GM18502 (cell line): ENCODE results near the gene MYO7A.

ENCODE experiments used
- ATAC-seq: cut with Tn5 transposase; IDR thresholded peaks from one replicate; pipeline ENCODE4 v1.9.1; 2021; ENCODE audit warnings: mild to moderate bottlenecking; ENCODE audit not compliant: unreplicated experiment, poor library complexity

Gene MYO7A

GRCh38 chr11:77110836-77111235 lies 17.2 kb upstream of the MYO7A start:
- no peak for ATAC-seq

DNA sequence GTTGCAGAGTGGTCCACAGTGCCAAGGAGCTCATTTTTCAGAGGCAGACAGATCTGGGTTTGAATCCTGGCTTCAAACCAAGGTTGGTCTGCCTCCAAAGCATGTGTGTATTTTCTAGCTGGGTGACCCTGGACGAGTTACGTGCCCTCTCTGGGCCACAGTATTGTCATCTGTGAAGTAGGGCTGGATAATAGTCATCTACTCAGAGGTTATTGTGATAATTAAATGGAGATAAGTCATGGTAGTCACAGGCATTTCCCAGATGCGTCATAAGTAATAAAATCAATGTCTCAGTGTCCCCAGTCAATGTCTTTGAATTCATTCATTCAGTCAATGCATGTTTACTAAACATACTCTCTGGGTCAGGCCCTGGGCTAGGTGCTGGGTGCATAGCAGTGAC lies 16.8 kb upstream of the MYO7A start:
- no peak for ATAC-seq

GRCh38 chr11:77111946-77112345 lies 16.1 kb upstream of the MYO7A start:
- no peak for ATAC-seq

- no peak for ATAC-seq
Measured at GRCh38 chr11:77112641-77113381, 15.2 kb upstream of the MYO7A start.

DNA sequence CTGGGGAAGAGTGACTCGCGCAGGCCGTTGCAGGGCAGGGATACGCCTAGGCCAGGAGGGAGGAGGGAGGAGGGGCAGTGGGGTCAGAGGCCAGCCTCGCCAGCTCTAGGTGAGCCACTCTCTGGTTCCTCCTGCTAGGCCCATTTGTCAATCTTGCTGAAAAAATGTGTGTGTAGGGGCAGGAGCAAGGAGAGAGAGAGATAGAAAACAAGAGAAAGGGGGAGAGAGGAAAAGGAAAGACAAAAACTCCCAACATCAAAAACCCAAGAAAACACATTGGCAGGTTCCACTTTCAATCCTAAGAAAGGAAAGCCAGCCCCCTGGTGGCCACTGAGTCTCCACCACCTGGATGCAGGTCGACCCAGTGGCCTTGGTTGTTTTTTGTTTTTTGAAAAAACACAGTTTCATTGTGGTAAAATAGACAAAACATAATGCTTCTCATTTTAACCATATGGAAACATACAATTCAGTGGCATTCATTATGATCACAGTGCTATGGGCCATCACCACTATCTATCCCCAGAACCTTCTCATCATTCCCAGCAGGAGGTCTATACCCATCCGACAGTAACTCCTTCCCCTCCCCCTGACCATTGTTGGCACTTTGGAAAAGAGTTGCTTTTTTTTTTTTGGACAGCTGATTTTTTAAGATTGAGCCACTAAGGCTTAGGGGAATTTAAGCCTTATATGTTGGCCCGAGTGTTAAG lies 14.5 kb upstream of the MYO7A start:
- no peak for ATAC-seq

DNA sequence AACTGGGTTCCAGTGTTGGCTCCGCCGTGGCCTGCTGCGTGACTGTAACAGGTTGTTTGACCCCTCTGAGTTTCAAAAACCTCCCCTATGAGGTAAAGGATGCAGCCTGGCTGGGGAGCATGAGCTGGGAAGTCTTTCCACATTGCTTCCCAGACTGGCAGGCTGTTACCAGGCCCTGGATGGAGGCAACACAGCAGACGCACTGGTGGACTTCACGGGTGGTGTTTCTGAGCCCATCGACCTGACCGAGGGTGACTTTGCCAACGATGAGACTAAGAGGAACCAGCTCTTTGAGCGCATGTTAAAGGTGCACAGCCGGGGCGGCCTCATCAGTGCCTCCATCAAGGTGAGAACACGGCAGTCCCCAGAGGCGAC lies 14.0 kb upstream of the MYO7A start:
- ATAC-seq = no peak

DNA sequence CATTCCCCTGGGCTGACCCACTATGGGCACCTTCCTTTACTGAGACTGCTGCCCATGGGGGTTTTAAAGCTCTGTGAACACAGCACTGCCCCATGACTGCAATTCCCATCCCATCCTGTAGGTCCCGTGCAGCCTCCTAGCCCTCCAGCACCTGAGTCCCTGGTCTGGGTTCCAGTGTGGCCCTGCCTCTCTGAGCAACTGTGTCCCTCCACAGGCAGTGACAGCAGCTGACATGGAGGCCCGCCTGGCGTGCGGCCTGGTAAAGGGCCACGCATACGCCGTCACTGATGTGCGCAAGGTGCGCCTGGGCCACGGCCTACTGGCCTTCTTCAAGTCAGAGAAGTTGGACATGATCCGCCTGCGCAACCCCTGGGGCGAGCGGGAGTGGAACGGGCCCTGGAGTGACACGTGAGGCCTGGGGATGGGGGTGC lies 12.8 kb upstream of the MYO7A start:
- no peak for ATAC-seq

GRCh38 chr11:77115956-77116355 lies 12.1 kb upstream of the MYO7A start:
- no peak for ATAC-seq

GRCh38 chr11:77117492-77117891 lies 10.6 kb upstream of the MYO7A start:
- ATAC-seq = no peak

GRCh38 chr11:77118086-77118485 lies 10.0 kb upstream of the MYO7A start:
- ATAC-seq = no peak

DNA sequence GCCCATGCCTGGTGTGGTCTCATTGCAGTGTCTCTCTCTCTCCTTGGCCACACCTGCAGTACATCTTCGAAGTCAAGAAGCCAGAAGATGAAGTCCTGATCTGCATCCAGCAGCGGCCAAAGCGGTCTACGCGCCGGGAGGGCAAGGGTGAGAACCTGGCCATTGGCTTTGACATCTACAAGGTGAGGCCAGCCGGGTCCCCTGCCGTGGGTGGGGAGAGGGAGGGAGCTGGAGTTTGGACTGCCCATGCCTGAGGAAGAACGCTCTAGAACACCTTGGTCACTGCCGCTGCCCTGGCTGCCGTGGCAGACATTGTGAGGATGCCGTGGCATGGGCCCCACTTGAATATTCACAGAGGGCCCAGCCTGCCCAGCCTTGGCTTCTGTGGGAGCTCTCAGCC lies 9.1 kb upstream of the MYO7A start:
- ATAC-seq = no peak

DNA sequence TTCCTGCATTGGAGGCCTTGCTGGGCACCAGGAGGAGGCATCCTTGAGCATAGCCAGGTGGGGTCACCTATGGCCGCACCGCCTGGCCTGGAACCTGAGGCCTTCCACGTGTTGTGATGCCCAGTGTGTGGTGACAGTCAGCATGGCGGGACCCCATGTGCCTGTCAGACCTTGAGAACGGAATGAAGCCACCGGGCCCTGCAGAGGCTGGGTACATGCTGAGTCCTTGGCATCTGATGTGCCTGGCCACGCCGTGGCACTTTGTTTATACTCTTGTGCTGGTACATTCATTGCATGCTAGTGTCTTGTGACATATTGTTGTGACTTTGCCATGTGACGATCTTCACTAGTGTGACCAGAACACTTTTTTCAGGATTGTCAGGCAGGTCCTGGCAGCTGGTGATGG lies 8.5 kb upstream of the MYO7A start:
- ATAC-seq = no peak

- no peak for ATAC-seq
Measured at GRCh38 chr11:77120571-77120970, 7.5 kb upstream of the MYO7A start.

GRCh38 chr11:77121096-77121640 lies 6.9 kb upstream of the MYO7A start:
- ATAC-seq = no peak

DNA sequence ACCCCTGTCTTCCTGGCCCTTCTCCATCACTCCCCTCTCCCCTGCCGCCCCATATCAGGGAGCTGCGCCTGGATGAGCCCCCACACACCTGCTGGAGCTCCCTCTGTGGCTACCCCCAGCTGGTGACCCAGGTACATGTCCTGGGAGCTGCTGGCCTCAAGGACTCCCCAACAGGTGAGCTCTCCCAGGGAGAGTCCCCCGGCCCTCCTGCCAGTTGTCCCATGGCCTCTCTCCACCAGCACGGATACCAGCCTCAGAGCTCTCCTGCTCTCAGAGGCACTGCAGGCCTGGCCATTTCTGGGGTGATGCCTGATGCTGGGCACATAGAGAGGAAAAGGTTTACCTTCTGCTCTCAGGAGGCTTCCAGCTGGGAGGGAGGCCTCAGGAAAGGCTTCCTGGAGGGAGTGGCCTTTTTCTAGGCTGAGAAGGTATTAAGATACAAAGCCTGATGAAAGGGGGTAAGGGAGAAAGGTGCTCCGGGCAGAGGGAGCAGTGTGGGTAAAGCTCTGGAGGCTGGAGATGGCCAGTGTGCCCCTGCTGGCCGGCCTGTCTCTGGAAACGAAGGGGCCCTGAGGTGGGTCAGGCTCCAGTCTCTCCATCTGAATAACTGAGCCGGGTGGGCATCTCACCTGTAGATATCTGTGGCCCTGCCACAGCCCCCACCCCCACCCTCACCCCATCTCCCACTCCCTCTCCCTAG lies 6.0 kb upstream of the MYO7A start:
- ATAC-seq = no peak

DNA sequence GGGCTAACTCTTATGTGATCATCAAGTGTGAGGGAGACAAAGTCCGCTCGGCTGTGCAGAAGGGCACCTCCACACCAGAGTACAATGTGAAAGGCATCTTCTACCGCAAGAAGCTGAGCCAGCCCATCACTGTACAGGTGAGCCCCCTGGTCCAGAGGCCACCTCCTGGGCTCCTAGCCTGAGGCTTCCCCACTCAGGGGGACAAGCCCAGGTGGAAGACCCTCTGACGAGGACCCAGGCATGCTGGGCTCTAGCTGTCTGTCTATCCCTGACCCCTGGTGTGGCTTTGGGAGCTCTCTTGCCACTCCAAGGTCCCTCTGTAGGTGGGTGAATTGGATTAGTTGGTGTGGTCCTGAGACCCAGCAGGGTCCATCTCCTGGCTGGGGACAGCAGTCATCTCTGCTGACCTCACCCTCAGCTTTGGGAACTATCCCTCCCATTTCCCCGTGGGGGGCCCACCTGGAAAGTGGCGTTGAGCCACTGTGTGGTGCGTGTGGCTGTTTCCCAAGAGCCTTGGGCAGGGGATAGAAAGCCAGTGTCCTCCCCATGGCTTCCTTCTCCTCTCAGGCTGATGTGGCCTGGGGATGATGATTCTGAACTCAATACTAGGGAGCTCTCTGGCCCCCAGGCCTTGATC lies 5.4 kb upstream of the MYO7A start:
- no peak for ATAC-seq

DNA sequence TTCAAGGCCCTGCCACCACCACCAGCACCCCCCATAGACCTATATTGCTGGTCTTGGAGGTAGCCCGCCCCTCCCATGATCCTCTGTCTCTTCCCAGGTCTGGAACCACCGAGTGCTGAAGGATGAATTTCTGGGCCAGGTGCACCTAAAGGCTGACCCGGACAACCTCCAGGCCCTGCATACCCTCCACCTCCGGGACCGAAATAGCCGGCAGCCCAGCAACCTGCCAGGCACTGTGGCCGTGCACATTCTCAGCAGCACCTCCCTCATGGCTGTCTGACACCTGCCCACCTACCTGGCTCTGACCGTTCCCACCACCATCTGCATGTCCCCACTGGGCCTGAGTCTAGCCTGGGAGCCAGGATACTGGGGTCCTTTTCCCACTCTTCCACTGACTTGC lies 4.5 kb upstream of the MYO7A start:
- ATAC-seq = no peak

DNA sequence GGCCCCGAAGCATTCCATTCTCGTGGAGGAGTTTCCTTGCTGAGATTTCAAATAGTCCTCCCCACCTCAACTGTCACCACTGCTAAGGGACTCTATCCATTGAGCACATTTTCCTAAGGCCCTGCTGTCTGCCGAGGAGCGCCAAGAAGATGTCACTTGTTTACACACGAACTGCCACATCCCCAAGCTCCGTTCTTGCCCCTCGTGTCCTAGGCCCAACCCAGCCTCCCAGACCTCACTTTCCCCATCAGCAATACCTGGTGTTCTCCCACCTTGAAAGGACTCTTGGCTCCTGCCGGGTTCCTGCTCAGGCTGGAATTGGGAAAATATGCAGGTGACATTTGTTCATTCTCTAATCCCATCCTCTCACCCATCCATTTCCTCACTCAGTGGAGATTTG lies 4.0 kb upstream of the MYO7A start:
- no peak for ATAC-seq

- ATAC-seq = no peak
Measured at GRCh38 chr11:77124488-77124887, 3.6 kb upstream of the MYO7A start.

GRCh38 chr11:77125191-77125590 lies 2.9 kb upstream of the MYO7A start:
- ATAC-seq = no peak

DNA sequence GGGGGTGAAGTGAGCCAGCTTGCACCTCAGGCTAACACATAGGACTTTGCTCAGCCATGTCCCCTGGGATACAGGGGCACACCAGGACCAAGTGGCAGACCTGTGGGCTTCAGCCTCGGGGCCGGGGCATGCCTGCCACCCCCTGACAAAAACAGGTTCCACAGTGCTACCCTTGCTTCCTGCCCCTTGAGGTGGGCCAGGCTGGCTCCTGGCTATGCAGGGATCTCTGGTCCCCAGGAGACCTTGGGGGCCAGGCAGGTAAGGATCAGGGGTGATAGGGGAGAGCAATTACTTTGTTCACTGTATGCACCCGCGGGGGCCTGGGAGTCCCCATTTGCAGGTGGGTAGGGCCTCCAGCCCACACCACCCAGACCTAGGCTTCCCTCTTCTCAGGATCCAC lies 2.4 kb upstream of the MYO7A start:
- no peak for ATAC-seq
